HG03280 (cell line): ENCODE results near the gene PARD3.
"Not testable (repeated sequence)": the region's sequence is repeated elsewhere in the genome, so short reads cannot be mapped to it uniquely, and the experiment has no call there.

ENCODE experiments used
- ATAC-seq: cut with Tn5 transposase; IDR thresholded peaks from one replicate; pipeline ENCODE4 v1.9.1; 2021; ENCODE audit warnings: mild to moderate bottlenecking, moderate library complexity; ENCODE audit not compliant: unreplicated experiment

The PARD3 gene

GRCh38 chr10:34406463-34407323 lies 408.4 kb downstream of the PARD3 start:
- no peak for ATAC-seq

GRCh38 chr10:34405611-34406462 lies 409.3 kb downstream of the PARD3 start:
- no peak for ATAC-seq

GRCh38 chr10:34403512-34403911 lies 411.6 kb downstream of the PARD3 start:
- ATAC-seq: no peak

GRCh38 chr10:34400075-34400474 lies 415.0 kb downstream of the PARD3 start:
- ATAC-seq: no peak

- ATAC-seq: no peak
Measured at GRCh38 chr10:34399013-34399412, 416.1 kb downstream of the PARD3 start.

- ATAC-seq: no peak
Measured at GRCh38 chr10:34397324-34397723, 417.8 kb downstream of the PARD3 start.

GRCh38 chr10:34396663-34397062 lies 418.4 kb downstream of the PARD3 start:
- ATAC-seq: no peak

- no peak for ATAC-seq
Measured at GRCh38 chr10:34392641-34393170, 422.4 kb downstream of the PARD3 start.

- ATAC-seq: not testable (repeated sequence)
Measured at GRCh38 chr10:34391168-34391567, 423.9 kb downstream of the PARD3 start.

- no peak for ATAC-seq
Measured at GRCh38 chr10:34389801-34390200, 425.3 kb downstream of the PARD3 start.

- ATAC-seq: no peak
Measured at GRCh38 chr10:34386921-34387320, 428.2 kb downstream of the PARD3 start.

GRCh38 chr10:34384372-34384771 lies 430.7 kb downstream of the PARD3 start:
- ATAC-seq: no peak

- no peak for ATAC-seq
Measured at GRCh38 chr10:34382626-34383025, 432.5 kb downstream of the PARD3 start.

GRCh38 chr10:34380856-34381255 lies 434.2 kb downstream of the PARD3 start:
- ATAC-seq: no peak

- no peak for ATAC-seq
Measured at GRCh38 chr10:34378297-34378696, 436.8 kb downstream of the PARD3 start.

GRCh38 chr10:34377833-34378232 lies 437.3 kb downstream of the PARD3 start:
- no peak for ATAC-seq

GRCh38 chr10:34374356-34375045 lies 440.6 kb downstream of the PARD3 start:
- no peak for ATAC-seq

- no peak for ATAC-seq
Measured at GRCh38 chr10:34373211-34373610, 441.9 kb downstream of the PARD3 start.

- ATAC-seq: no peak
Measured at GRCh38 chr10:34372509-34372908, 442.6 kb downstream of the PARD3 start.

- ATAC-seq: no peak
Measured at GRCh38 chr10:34370126-34370525, 445.0 kb downstream of the PARD3 start.

GRCh38 chr10:34369120-34369519 lies 446.0 kb downstream of the PARD3 start:
- ATAC-seq: no peak
